Activated CD8-positive, alpha-beta memory T cell treated with anti-CD3 and anti-CD28 coated beads for 48 hours (primary cell): ENCODE measurements around the gene IL17RE.

ENCODE experiments used
- DNase-seq, 3 experiments: peaks; one replicate each; pipeline ENCODE4 v3.0.0-alpha.2; 2020; ENCODE audit warnings: low read depth in 2 of 3, low spot score in 2 of 3

Gene IL17RE

DNA sequence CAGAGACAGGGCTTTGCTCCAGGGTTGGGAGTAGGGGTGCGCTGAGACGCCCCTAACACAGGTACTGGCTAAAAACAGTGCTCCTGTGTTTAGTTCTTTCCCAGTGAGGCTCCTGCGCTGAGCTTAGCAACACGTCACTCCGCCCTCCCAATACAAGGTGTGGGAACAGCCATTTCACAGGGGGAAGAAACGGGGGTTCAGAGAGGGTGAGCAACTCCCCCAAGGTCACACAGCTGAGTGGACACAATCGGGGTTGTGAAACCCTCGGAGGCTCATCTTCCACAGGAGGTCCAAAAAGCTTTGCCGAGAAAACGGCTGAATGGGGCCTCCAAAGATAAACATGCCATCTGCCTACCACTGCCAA is 48.9 kb downstream of the IL17RE start:
- DNase-seq, result no peak

- DNase-seq, result peak in 2 of 3 experiments; percentile 34 to 52
Observed at GRCh38 chr3:9951962-9952805, 49.5 kb downstream of the IL17RE start, which contains the start of gene PRRT3. Gene PRRT3, minus strand, starts transcription at chr3:9952408. Its CDS starts 2,293 bp downstream, at chr3:9950115.

DNA sequence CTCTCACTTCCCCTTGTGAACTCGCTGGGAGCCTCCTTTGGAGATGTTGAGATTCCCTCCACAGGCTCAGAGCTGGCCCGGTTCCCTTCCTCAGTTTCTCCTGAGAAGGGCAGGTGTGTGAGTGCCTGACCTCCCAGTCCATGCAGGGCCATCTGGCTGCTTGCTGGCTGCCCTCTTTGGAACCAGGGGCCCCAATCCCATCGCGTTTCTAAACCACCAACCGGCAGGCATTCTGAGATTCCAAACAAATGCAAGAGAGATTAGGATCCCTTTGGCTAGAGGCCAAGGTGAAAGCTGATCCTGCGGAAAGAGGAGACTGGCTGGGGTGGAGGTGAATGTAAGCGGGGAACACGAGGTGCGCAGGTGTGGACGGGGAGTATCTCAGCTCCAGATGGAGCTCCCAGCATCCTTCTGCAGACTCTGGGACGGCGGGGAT is 52.4 kb downstream of the IL17RE start:
- no peak for DNase-seq

DNA sequence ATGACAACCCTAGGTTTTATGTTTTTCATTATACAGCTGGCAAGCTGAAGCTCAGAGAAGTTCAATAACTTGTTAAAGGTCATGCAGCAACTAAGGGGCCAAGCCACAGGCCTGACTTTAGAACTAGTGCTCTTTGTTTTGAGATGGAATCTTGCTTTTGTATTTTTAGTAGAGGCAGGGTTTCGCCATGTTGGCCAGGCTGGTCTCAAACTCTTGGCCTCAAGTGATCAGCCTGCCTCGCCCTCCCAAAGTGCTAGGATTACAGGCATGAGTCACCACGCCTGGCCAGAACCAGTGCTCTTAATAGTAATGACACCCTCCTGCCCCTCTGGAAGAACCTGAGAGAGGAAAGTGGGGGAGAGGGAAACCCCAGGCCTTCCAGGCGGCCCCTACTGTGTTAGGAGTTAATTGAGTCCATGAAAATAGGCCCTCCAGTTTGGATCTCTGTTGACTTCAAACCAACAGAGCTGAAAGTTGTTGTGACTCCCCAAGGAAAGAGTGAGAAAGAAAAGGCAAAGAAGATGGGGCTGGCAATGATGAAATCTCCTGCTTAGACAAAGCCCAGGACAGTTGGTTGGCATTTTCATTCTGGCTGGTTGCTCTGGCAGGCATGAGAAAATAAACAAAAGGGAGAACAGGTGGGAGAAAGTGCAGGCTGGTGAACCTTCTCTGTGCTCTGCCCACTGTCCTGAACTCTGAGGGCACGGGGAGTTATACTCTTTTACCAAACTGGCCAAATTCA is 53.1 kb downstream of the IL17RE start:
- no peak for DNase-seq

- DNase-seq, result no peak
Observed at GRCh38 chr3:9957214-9957613, 54.6 kb downstream of the IL17RE start.

- DNase-seq, result no peak
Observed at GRCh38 chr3:9965200-9965875, 62.7 kb downstream of the IL17RE start.
